ENCODE data around the gene NAV2.

NAV2 gene

GRCh38 chr11:19849107-19849789, 136.6 kb downstream of the NAV2 start:
- TF ChIP-seq CTCF (IDR thresholded peaks at IDR 0.05; ENCODE audit: low read depth, low read length) = no peak
- DNase-seq (ENCODE audit: extremely low read depth, low read depth) = no peak

- DNase-seq (ENCODE audit: extremely low read depth, low read depth) = no peak
- TF ChIP-seq CTCF (IDR thresholded peaks at IDR 0.05; ENCODE audit: low read depth, low read length) = no peak
Observed at GRCh38 chr11:19849947-19850593, 137.4 kb downstream of the NAV2 start.

GRCh38 chr11:19852288-19852687, 139.7 kb downstream of the NAV2 start:
- DNase-seq (ENCODE audit: extremely low read depth, low read depth) = no peak
- no peak for TF ChIP-seq CTCF (IDR thresholded peaks at IDR 0.05; ENCODE audit: low read depth, low read length)

- no peak for TF ChIP-seq CTCF (IDR thresholded peaks at IDR 0.05; ENCODE audit: low read depth, low read length)
Observed at GRCh38 chr11:19853016-19853415, 140.4 kb downstream of the NAV2 start.

GRCh38 chr11:19853920-19854319, 141.3 kb downstream of the NAV2 start:
- no peak for DNase-seq (ENCODE audit: extremely low read depth, low read depth)
- no peak for TF ChIP-seq CTCF (IDR thresholded peaks at IDR 0.05; ENCODE audit: low read depth, low read length)

More at GRCh38 chr11:19853016-19853415, 140.4 kb downstream of the NAV2 start:
- no peak for DNase-seq (ENCODE audit: extremely low read depth, low read depth)

GRCh38 chr11:19861171-19861570, 148.5 kb downstream of the NAV2 start:
- DNase-seq (ENCODE audit: extremely low read depth, low read depth) = no peak
- TF ChIP-seq CTCF (IDR thresholded peaks at IDR 0.05; ENCODE audit: low read depth, low read length) = no peak

- DNase-seq (ENCODE audit: extremely low read depth, low read depth) = no peak
- no peak for TF ChIP-seq CTCF (IDR thresholded peaks at IDR 0.05; ENCODE audit: low read depth, low read length)
Observed at GRCh38 chr11:19862091-19862490, 149.5 kb downstream of the NAV2 start.

Data from AG09319 (cell line).